ENCODE results near the gene PLPP1. TPM values are rescaled to one million over a fixed set of nuclear protein-coding genes. Genes with fewer than 3 reads are reported as not detected.

PLPP1 gene
- polyA plus RNA-seq, 3 donors = 0.87 to 1.5 (median 0.98) TPM

DNA sequence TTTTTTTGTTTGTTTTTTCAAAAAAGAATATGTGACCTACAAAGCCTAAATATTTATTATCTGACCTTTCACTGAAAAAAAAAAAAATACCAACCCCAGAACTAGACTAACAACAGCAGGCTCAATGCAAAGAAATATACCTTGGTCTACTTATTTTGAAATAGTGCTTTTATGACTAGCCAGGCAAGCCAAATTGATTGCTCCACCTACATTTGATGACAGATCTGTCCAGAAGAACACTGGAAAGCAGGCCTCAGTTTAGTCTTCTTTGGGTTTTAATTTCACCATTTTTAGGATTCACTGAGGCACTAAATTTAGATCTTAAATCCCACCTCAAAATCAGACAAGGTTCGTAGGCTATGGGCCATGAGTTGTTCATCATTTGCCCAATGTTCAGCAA, 97.3 kb downstream of the PLPP1 start:
- Mint-ChIP-seq H3K27ac (no peak overlapping the region), H3K9me3 (peaks cover 25 to 43% (median 33%) of the 10 kb centered on the region in 7 donors), H3K36me3 (no peaks in the 10 kb centered on the region), H3K4me1 (peaks cover 5% of the 10 kb centered on the region), H3K4me3 (no peak overlapping the region), H3K27me3 (ENCODE audit: low read depth in 3 of 3) (peaks cover 0 to 1% (median 0%) of the 10 kb centered on the region in 3 donors)
- H3K79me2 ChIP-seq (ENCODE audit: insufficient read depth, low read length) = no peaks in the 10 kb centered on the region
- H3K4me2 ChIP-seq (replicated peaks; ENCODE audit: extremely low read depth, low read length, poor library complexity, severe bottlenecking) = no peak overlapping the region
- H3K9me3 ChIP-seq (replicated peaks in 1 of 2; ENCODE audit: control insufficient read depth in 1 of 2, insufficient read depth in 1 of 2, low read length in 2 of 2) = peaks cover 24 to 33% of the 10 kb centered on the region in 2 donors
- H2AFZ ChIP-seq (ENCODE audit: insufficient read depth, low read depth, low read length, poor library complexity, severe bottlenecking) = no peak overlapping the region
- no peak overlapping the region for H3K27ac ChIP-seq (ENCODE audit: low read depth in 1 of 2, low read length in 2 of 2)
- no peak overlapping the region for H3K9ac ChIP-seq (ENCODE audit: insufficient read depth, low read length, poor library complexity, severe bottlenecking)
- intact Hi-C loops (cut with micrococcal nuclease) = no loop called here
- no peaks in the 10 kb centered on the region for H3K4me1 ChIP-seq (ENCODE audit: control insufficient read depth in 1 of 2, insufficient read depth in 2 of 2, low read length in 2 of 2)
- no peaks in the 10 kb centered on the region for H4K20me1 ChIP-seq (ENCODE audit: insufficient read depth, low read length)
- H3K27me3 ChIP-seq (ENCODE audit: control insufficient read depth in 2 of 2, insufficient read depth in 2 of 2, low read length in 2 of 2) = no peaks in the 10 kb centered on the region
- H3K4me3 ChIP-seq (replicated peaks in 1 of 3; ENCODE audit: low read depth in 2 of 3, low read length in 3 of 3) = no peak overlapping the region
- WGBS (ENCODE audit: insufficient coverage) = no CpG with 5 or more reads among the region's 1 CpG
- H3K36me3 ChIP-seq (replicated peaks in 1 of 2; ENCODE audit: control insufficient read depth in 1 of 2, insufficient read depth in 2 of 2, low read length in 2 of 2) = no peaks in the 10 kb centered on the region
- TF ChIP-seq, protein P1, sequence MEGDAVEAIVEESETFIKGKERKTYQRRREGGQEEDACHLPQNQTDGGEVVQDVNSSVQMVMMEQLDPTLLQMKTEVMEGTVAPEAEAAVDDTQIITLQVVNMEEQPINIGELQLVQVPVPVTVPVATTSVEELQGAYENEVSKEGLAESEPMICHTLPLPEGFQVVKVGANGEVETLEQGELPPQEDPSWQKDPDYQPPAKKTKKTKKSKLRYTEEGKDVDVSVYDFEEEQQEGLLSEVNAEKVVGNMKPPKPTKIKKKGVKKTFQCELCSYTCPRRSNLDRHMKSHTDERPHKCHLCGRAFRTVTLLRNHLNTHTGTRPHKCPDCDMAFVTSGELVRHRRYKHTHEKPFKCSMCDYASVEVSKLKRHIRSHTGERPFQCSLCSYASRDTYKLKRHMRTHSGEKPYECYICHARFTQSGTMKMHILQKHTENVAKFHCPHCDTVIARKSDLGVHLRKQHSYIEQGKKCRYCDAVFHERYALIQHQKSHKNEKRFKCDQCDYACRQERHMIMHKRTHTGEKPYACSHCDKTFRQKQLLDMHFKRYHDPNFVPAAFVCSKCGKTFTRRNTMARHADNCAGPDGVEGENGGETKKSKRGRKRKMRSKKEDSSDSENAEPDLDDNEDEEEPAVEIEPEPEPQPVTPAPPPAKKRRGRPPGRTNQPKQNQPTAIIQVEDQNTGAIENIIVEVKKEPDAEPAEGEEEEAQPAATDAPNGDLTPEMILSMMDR (IDR thresholded peaks at IDR 0.05) = no peak
- no peak for DNase-seq

DNA sequence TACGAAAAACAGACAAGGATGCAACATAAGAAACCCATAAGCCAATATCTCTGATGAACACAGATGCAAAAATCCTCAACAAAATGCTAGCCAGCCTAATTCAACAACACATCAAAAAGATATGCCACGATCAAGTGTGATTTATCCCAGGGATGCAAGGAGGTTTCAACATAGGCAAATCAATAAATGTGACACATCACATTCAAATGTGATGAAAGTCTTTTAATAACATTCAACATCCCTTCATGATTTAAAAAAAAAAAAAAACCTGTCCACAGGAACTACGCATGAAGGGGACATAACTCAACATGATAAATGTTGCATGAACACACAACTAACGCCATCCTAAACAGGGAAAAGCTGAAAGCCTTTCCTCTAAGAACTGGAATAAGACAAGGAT, 102.2 kb downstream of the PLPP1 start:
- Histone ChIP-seq H2AFZ (ENCODE audit: insufficient read depth, low read depth, low read length, poor library complexity, severe bottlenecking) (no peak overlapping the region), H3K9me3 (replicated peaks in 1 of 2; ENCODE audit: control insufficient read depth in 1 of 2, insufficient read depth in 1 of 2, low read length in 2 of 2) (peaks cover 41 to 64% of the 10 kb centered on the region in 2 donors), H3K27ac (ENCODE audit: low read depth in 1 of 2, low read length in 2 of 2) (no peak overlapping the region), H3K4me3 (replicated peaks in 1 of 3; ENCODE audit: low read depth in 2 of 3, low read length in 3 of 3) (no peak overlapping the region), H3K36me3 (replicated peaks in 1 of 2; ENCODE audit: control insufficient read depth in 1 of 2, insufficient read depth in 2 of 2, low read length in 2 of 2) (peaks cover 16 to 28% of the 10 kb centered on the region in 2 donors), H3K79me2 (ENCODE audit: insufficient read depth, low read length) (no peaks in the 10 kb centered on the region), H3K4me1 (ENCODE audit: control insufficient read depth in 1 of 2, insufficient read depth in 2 of 2, low read length in 2 of 2) (no peaks in the 10 kb centered on the region), H3K9ac (ENCODE audit: insufficient read depth, low read length, poor library complexity, severe bottlenecking) (no peak overlapping the region), H3K4me2 (replicated peaks; ENCODE audit: extremely low read depth, low read length, poor library complexity, severe bottlenecking) (no peak overlapping the region), H4K20me1 (ENCODE audit: insufficient read depth, low read length) (no peaks in the 10 kb centered on the region), H3K27me3 (ENCODE audit: control insufficient read depth in 2 of 2, insufficient read depth in 2 of 2, low read length in 2 of 2) (no peaks in the 10 kb centered on the region)
- Mint-ChIP-seq H3K27ac (no peak overlapping the region), H3K4me3 (no peak overlapping the region), H3K36me3 (peaks cover 30 to 31% of the 10 kb centered on the region in 2 donors), H3K9me3 (peaks cover 54 to 83% (median 66%) of the 10 kb centered on the region in 7 donors), H3K27me3 (ENCODE audit: low read depth in 3 of 3) (peaks cover 0 to 3% (median 2%) of the 10 kb centered on the region in 3 donors), H3K4me1 (no peaks in the 10 kb centered on the region)
- intact Hi-C loops (cut with micrococcal nuclease) = no loop called here
- no peak for DNase-seq
- TF ChIP-seq, protein P1 (IDR thresholded peaks at IDR 0.05) = no peak
- 91% methylated on average over 3 of the region's 4 CpGs for WGBS (ENCODE audit: insufficient coverage)
